ENCODE data around the gene LRRC18.

- TF ChIP-seq CTCF (IDR thresholded peaks at IDR 0.05), result no peak
- no peak for TF ChIP-seq POLR2A (IDR thresholded peaks at IDR 0.05)
- TF ChIP-seq EP300 (IDR thresholded peaks at IDR 0.05), result no peak
Observed at GRCh38 chr10:48941427-48942075, 1.9 kb upstream of the LRRC18 start.
